Urinary bladder (tissue), 4 donors: ENCODE measurements around the gene ZBTB20. TPM values are rescaled to one million over a fixed set of nuclear protein-coding genes. Genes with fewer than 3 reads are reported as not detected.

Experiments
- DNase-seq: peaks from one replicate; pipeline ENCODE4 v3.0.0-alpha.2; 2015; ENCODE audit errors: extremely low spot score
- H3K27ac ChIP-seq: one replicate; pipeline ENCODE4 v1.5.1; 2013; ENCODE audit warnings: low read depth, mild to moderate bottlenecking, moderate library complexity
- H3K36me3 ChIP-seq: one replicate; pipeline ENCODE4 v1.6.1; 2013; ENCODE audit warnings: mild to moderate bottlenecking, moderate library complexity; ENCODE audit not compliant: insufficient read depth
- H3K4me1 ChIP-seq: one replicate; pipeline ENCODE4 v1.6.1; 2013; ENCODE audit warnings: mild to moderate bottlenecking, moderate library complexity; ENCODE audit not compliant: insufficient read depth
- H3K4me3 ChIP-seq: one replicate; pipeline ENCODE4 v1.5.1; 2013; ENCODE audit warnings: low read depth, low read length
- WGBS: extraction: QIAGEN DNeasy Blood & Tissue Kit; methylation state at CpG from one replicate; pipeline ENCODE4 v1.1.7; 2013; 5-methylcytosine and 5-hydroxymethylcytosine counted together
- polyA plus RNA-seq: library from polyadenylated mRNA; stranded (reverse); fragments of 200-250 nt; gene quantifications from one replicate; pipeline ENCODE4 v1.2.3, GENCODE V29; 2013
- total RNA-seq: library from RNA; depleted of rRNA; stranded (reverse); fragments of >200 nt; gene quantifications from one replicate; pipeline ENCODE4 v1.2.3, GENCODE V29; 2014
- donor health status: healthy with polysubstance abuse.
- donor health status: healthy.

The ZBTB20 gene
- total and polyA plus RNA-seq, 2 donors: 1.5 to 99.9 TPM

DNA sequence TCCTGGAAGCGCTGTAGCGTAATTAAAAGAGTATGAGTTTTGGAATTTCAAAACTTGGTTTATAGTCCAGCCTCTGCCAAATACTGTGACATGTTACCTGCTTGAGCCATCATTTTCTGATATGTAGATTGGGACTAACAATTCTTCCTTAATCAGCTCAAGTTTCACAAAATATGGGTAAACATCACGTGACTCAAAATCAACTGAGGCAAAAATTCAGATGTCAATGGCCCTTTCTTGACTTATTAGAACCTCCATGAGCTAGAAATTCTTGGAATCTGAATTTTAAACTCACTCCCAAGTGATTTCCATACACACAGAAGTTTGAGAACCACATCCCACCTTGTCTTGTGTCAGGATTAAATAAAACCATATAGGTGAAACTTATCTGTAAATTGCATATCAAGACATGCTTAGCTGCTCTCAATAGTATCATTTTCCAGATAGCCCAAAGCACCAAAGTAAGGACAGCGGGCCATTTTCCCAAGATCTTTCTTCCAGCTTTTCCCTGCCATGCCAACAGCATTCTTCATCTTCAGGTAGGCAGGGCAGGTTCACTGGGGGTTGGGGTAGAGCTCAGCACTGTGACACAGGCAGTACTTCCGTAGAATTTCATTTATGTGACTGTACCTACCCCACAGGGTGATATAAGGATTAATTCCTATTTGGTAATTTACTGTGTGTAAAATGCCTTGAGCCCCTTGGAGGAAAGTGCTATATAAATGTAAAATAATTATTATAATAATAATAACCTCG, 474.2 kb downstream of the ZBTB20 start:
- no peak overlapping the region for H3K27ac ChIP-seq
- no peak overlapping the region for H3K4me3 ChIP-seq
- 88% methylated on average over 6 of the region's 6 CpGs for WGBS

DNA sequence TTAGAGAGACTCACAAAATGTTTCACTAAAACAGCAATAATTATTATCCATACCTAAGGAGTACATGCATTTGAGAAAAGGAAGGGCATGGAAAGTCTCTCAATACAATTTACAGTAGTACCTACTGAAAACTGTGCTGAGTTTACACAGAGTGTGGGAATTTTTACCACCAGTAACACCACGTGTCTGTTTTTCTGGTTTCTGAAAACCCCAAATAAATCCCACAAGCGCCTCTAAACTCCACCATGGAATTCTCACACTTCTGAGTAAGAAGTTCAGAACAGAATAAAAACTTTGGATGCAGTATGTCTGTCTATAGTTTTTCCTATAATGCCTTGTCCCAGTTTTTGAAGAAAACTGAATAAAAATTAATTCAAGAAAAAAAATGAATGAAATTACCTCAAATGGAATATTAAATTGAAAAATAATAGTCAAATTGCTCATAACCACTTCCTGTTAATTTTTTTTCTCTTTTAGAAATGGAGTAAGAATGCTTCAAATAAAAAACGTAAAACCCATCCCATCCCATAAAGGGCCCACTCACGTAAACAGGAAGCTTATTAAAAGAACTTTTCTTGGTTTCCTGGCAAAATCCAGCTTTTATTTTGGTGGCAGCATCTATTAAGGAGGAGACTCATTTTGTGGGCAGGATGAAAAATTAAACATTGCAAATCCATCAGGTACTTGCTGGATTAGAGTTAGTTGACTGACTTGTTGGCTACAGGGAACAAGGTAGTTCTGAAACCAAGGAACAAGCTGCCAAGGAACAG, 475.2 kb downstream of the ZBTB20 start:
- no peaks in the 10 kb centered on the region for H3K36me3 ChIP-seq
- H3K4me3 ChIP-seq: no peak overlapping the region
- no peak overlapping the region for H3K27ac ChIP-seq
- DNase-seq: no peak
- WGBS: 78% methylated on average over 4 of the region's 4 CpGs
- no peaks in the 10 kb centered on the region for H3K4me1 ChIP-seq

More for the DNA sequence above, 474.2 kb downstream of the ZBTB20 start:
- DNase-seq: no peak
- no peaks in the 10 kb centered on the region for H3K4me1 ChIP-seq
- no peaks in the 10 kb centered on the region for H3K36me3 ChIP-seq

DNA sequence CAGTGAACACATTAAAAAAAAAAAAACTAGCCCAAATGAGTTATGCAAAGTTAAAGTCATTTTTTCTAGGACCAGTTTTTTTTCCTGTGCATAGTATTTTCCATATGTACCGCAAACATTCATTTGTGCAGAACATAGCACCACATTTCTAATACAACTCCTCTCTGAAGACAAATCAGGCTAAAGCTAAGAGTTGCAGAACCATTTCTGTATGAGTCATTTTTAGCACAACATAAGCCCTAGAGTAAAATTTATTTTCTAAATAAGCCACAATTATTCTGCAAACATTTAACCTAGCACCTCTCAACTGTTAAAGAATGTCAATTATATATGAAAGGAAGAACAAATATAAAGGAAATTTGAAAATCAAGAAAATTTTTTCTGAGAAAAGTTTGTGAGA, 477.5 kb downstream of the ZBTB20 start:
- WGBS: 92% methylated on average over 1 of the region's 1 CpG
- Histone ChIP-seq H3K4me3 (no peak overlapping the region), H3K4me1 (no peaks in the 10 kb centered on the region), H3K27ac (no peak overlapping the region), H3K36me3 (no peaks in the 10 kb centered on the region)
- DNase-seq: no peak

DNA sequence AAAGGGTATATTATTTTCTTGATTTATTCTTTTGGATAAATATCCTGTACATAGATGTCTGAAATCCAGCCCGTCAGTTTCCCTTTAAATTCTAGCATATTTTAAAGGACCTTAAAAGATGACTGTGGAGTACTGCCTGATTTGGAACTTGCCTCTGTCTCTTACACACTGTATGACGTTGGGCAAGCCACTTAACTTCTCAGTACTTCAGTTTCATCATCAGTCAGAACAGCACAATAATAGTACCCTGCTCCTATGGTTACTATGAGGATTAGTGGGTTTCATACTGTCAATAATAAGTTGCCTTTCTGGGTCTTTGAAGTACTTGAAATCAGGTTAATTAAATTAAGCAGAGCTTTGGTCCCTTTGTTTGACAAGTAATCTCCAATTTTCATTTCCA, 479.0 kb downstream of the ZBTB20 start:
- DNase-seq: no peak
- WGBS: 86% methylated on average over 2 of the region's 2 CpGs

DNA sequence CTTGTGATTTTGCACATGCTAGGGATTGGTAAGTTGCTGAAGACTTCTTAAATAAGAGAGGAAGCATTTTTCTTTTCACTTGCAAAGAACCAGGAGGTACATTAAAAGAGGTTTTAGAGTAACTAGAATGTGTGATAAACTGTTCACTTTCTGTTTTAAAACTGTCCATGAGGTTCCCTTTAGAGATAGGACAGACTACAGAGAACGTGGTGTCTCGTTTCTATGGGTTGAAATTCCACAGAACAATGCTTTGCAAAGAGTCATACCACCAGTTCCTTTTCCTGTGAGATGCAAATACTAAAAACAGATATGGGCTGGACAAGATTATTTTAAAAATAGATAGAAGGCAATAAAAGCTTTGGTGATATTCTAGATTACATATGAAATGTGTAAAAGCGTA, 480.5 kb downstream of the ZBTB20 start:
- WGBS: 76% methylated on average over 3 of the region's 3 CpGs
- no peak overlapping the region for H3K4me3 ChIP-seq
- DNase-seq: no peak
- H3K4me1 ChIP-seq: no peaks in the 10 kb centered on the region
- no peaks in the 10 kb centered on the region for H3K36me3 ChIP-seq
- no peak overlapping the region for H3K27ac ChIP-seq

More for the DNA sequence above, 479.0 kb downstream of the ZBTB20 start:
- Histone ChIP-seq H3K4me1 (no peaks in the 10 kb centered on the region), H3K27ac (no peak overlapping the region), H3K36me3 (no peaks in the 10 kb centered on the region), H3K4me3 (no peak overlapping the region)

DNA sequence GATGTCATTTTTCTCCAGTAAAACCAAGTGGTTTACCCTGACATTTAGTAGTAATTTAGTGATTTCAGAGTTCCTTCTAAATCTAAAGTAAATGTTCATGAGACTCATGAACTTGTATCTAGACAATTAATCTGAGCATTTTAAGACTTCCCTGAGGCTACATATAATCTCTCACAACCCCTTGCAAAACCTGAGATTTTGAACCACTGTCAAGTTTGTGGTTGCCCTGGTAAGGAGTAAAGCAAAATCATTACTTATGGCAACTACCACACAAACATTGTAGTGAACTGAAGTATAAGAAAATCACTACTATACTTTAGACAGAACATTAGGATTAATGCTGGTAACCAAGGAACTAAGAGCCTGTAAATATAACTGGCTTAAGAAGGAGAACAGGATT, 483.1 kb downstream of the ZBTB20 start:
- no peak for DNase-seq
- Histone ChIP-seq H3K4me1 (no peaks in the 10 kb centered on the region), H3K4me3 (no peak overlapping the region), H3K36me3 (no peaks in the 10 kb centered on the region), H3K27ac (no peak overlapping the region)

DNA sequence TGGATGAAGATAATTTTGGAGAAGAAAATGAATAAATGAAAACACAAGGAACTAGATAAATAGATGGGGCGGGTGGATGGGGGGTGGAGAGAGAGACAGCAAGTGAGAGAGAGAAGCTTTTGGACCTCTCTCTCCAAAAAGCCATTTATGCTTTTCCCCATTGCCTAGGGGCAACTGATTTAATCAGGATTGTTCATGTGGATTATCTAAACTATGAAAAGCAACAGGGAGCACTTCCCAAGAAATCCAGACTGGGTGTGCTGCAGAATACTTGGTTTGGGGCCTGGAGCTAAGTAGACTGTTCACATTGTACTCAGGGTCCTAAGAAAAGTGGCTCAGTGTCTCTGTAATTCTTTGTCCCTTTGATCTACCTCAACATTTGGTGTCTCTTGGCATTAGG, 486.3 kb downstream of the ZBTB20 start:
- WGBS: 87% methylated on average over 1 of the region's 1 CpG
- no peak overlapping the region for H3K27ac ChIP-seq
- no peak overlapping the region for H3K4me3 ChIP-seq
- H3K36me3 ChIP-seq: no peaks in the 10 kb centered on the region
- H3K4me1 ChIP-seq: no peaks in the 10 kb centered on the region
- DNase-seq: no peak

DNA sequence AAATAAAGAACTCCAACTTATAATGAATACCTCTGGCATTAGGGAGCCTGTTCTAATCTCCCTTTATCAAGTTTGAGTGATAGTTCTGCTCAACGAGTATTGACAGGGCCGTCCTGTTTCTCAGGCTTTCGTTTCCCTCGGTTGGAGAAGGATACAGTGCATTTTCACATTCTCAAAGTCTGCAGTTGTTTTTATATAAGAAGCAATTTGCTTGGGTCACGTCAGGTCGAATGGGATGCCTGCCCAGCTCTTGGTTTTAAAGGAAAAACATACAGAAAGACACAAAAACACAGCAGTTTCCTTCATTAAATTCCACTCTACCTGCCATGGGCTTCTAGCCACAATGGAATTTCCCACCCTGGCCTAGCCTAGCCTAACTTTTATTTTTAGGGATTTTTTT, 487.0 kb downstream of the ZBTB20 start:
- H3K36me3 ChIP-seq: no peaks in the 10 kb centered on the region
- 23% methylated on average over 6 of the region's 6 CpGs for WGBS
- no peaks in the 10 kb centered on the region for H3K4me1 ChIP-seq
- H3K4me3 ChIP-seq: no peak overlapping the region
- no peak for DNase-seq
- no peak overlapping the region for H3K27ac ChIP-seq

DNA sequence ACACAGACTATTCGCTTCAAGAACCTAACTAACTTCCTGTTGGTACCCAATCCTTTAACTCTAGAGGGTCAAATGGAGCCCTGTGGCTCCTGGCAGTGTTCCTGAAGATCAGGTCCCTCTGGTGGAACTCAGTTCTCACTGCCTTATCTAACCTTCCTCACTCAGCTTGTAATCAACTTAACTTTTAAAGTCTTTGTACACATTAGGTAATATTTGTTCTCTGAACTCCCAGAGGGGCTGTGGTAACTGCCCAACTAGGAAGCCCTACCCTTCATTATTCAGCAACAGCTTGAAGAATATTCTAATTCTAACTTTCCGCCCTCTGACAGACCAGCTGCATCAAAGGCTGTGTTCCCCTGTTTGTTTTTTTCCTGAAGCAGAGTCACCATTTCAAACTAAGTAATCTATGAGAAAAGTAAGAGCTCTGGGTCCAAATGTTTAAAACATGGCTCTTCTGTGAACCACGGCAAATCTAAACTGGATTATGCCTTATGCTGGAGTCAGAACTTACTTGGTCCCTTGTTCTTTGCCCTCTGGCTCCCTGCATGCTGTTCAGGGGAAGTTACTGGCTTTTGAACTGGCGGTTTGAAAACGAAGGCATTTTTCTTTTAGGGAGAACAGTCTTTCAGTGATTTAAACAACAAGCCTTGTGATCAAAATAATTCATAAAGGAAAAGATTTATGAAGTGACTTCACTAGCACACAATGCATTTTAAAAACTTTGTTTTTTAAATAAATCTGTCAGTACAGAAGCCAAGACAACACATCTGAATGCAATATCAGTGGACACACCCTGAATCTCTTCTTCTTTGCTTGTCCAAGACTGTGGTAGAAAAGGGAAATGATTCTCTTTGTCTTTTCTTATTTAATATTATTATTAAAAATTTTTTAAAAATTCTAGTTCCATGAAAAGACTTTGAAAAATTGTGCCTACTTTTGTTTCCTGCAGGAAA, 487.7 kb downstream of the ZBTB20 start:
- H3K4me1 ChIP-seq: no peaks in the 10 kb centered on the region
- no peak overlapping the region for H3K4me3 ChIP-seq
- DNase-seq: no peak
- no peaks in the 10 kb centered on the region for H3K36me3 ChIP-seq
- H3K27ac ChIP-seq: peak overlapping the region; percentile 23
- WGBS: 55% methylated on average over 5 of the region's 5 CpGs

DNA sequence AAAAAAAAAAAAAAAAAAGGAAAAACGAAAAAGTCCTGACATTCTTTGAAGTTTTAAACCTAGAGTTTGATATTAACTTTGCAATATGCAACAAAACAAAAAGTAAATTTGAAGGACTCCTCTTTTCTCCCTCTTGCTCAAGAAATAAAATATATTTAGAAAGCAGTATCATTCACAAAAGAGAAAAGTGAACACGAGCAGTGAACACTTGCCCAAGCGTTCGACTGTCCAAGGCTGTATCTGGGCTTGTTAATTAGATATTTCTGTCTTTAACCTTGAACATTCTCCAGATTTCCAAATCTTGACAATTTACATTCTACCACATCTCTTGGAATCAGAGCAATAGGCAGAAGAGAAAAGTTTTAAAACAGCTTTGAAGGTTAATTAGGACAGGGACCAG, 495.5 kb downstream of the ZBTB20 start:
- no peak for DNase-seq
- H3K4me3 ChIP-seq: no peak overlapping the region
- whole genome bisulfite sequencing: 71% methylated on average over 4 of the region's 4 CpGs
- no peaks in the 10 kb centered on the region for H3K36me3 ChIP-seq
- no peak overlapping the region for H3K27ac ChIP-seq
- no peaks in the 10 kb centered on the region for H3K4me1 ChIP-seq

DNA sequence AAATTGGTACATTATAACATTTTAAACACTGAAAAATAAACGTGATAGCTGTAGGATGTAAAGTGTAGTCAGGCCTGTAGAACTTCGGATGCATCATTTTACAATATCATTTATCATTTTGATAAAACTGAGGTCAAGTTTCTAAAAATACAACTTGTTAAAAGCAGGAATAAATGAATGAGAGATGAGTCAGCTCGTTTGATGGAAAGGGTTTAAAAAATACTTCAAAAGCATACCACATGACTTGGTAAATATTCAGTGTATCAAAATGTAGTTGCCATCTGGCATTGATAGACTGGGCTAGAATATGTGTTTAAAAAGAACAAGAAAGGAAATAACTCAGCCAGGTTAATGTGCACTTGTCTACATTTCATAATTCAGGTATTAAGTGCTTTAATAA, 496.3 kb downstream of the ZBTB20 start:
- no peak for DNase-seq
- H3K27ac ChIP-seq: no peak overlapping the region
- no peak overlapping the region for H3K4me3 ChIP-seq
- H3K36me3 ChIP-seq: no peaks in the 10 kb centered on the region
- 23% methylated on average over 3 of the region's 3 CpGs for WGBS
- no peaks in the 10 kb centered on the region for H3K4me1 ChIP-seq

DNA sequence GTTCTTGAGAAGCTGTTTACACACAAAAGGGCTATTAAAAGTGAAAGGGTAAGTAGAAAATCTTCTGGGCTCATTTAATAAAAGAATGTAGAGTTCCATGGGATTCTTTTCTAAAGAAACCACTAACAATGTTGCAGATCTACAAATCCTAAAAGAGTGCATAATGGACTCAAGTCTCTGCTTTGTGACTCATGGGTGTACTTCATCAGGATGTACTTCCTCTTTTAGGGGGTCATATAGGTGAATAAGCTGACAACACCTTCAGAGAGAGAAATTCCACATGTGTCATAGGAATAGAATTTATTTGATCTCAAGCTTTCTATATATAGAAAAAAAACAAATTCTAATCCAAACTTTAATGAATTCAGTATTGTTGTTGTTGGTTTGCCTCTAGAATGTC, 497.8 kb downstream of the ZBTB20 start:
- Histone ChIP-seq H3K27ac (no peak overlapping the region), H3K36me3 (no peaks in the 10 kb centered on the region), H3K4me3 (no peak overlapping the region)

DNA sequence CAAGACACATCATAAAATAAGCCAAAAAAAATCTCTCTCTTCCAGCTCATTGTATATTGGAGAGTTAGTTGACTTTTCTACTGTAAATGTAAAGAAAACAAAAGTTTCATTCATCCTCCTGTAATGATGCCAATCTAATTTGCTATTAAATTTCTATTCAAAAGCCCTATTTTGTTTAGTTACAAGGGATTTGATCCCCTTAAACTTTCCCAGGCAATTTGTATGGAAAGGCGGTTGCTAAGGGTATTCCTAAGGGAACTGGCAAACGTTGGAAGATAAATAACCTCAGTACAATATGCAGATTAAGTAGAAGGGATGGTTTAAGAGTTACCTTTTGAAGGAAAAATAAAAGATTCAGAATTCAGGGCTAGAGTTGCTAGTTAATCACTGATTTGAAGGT, 500.6 kb downstream of the ZBTB20 start:
- WGBS: 74% methylated on average over 2 of the region's 2 CpGs
- H3K27ac ChIP-seq: no peak overlapping the region
- no peaks in the 10 kb centered on the region for H3K4me1 ChIP-seq
- DNase-seq: no peak
- no peaks in the 10 kb centered on the region for H3K36me3 ChIP-seq
- no peak overlapping the region for H3K4me3 ChIP-seq

More for the DNA sequence above, 497.8 kb downstream of the ZBTB20 start:
- no peak for DNase-seq
- no peaks in the 10 kb centered on the region for H3K4me1 ChIP-seq
